ENCODE measurements around the gene PLAU. TPM values are rescaled to one million over a fixed set of nuclear protein-coding genes. Genes with fewer than 3 reads are reported as not detected.

Gene PLAU
- total and polyA plus RNA-seq, 2 donors (not counting 3 experiments of a cell fraction or from before 2014, with no cell fraction given) = 23.6 to 34.9 TPM

DNA sequence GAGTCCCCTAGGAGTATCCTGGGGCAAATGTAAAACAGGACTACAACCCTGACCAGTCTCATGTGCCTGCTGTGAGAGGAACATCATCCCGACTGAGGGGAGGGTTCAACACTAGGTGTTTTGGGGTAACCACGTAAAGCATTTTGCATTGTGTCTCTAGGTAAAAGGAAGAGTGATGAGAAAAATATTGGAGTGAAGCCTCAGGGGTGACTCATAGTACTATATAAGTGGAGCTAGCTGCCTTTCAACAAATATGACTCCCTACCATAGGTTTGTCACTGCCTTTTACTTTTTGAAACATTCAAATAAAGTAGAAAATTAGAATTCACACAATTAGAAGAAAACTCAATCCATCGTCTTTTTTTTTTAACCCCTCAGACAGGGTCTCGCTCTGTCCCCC is 34.0 kb upstream of the PLAU start:
- intact Hi-C loops (cut with micrococcal nuclease) = no loop called here

GRCh38 chr10:73877533-73878160 is 33.3 kb upstream of the PLAU start:
- CTCF ChIA-PET = interaction anchor here (0.8 to 6.5 kb wide), 7 partner anchors 12 to 102 kb away, joined by 3 to 171 read pairs (median 10); a partner anchor contains a TSS
- no peak for DNase-seq (ENCODE audit: low read depth, low spot score)
- no peaks in the 10 kb centered on the region for H3K36me3 ChIP-seq (ENCODE audit: control insufficient read depth in 2 of 2, extremely low read depth in 1 of 2, insufficient read depth in 2 of 2, low read length in 2 of 2)
- POLR2A ChIA-PET = no interaction called here
- no peak overlapping the region for H3K4me2 ChIP-seq (ENCODE audit: insufficient read depth, low read length)
- BruUV-seq (replicated peaks) = no TSS peak
- H3K79me2 ChIP-seq (ENCODE audit: control insufficient read depth, insufficient read depth, low read length) = peaks cover 6% of the 10 kb centered on the region
- no peaks in the 10 kb centered on the region for H3K9me1 ChIP-seq (replicated peaks; ENCODE audit: control insufficient read depth, extremely low read depth, insufficient read depth, low read length)
- intact Hi-C loops (cut with micrococcal nuclease) (loop anchor here (2.0 kb wide), 1 partner anchor 67 kb away; the partner anchor contains the start of gene NDST2), dilution Hi-C loops (cut with MboI; ENCODE audit: extremely low pct_ligation_motif_present, low sequenced_read_pairs) (no loop called here)
- no peaks in the 10 kb centered on the region for H3K9me3 ChIP-seq (replicated peaks; ENCODE audit: control insufficient read depth, insufficient read depth, low read length)
- H3K4me3 ChIP-seq (replicated peaks in 1 of 3; ENCODE audit: insufficient read depth in 1 of 3, low read depth in 1 of 3, low read length in 3 of 3) = no peak overlapping the region
- no peaks in the 10 kb centered on the region for H4K20me1 ChIP-seq (replicated peaks; ENCODE audit: control insufficient read depth, extremely low read depth, insufficient read depth, low read length)
- H3K9ac ChIP-seq (replicated peaks; ENCODE audit: extremely low read depth, insufficient read depth, low read length) = no peak overlapping the region
- H3K27me3 ChIP-seq (ENCODE audit: control insufficient read depth in 2 of 2, insufficient read depth in 2 of 2, low read length in 2 of 2) = no peaks in the 10 kb centered on the region
- FAIRE-seq = no peak
- no peak for TF ChIP-seq MAX (IDR thresholded peaks at IDR 0.05; ENCODE audit: insufficient read depth, insufficient read length)
- no peak for TF ChIP-seq POLR2AphosphoS5 (IDR thresholded peaks at IDR 0.05; ENCODE audit: insufficient read depth, low read depth, low read length)
- TF ChIP-seq EZH2 (IDR thresholded peaks at IDR 0.05; ENCODE audit: borderline replicate concordance, low read depth, low read length, severe bottlenecking) = no peak
- TF ChIP-seq MYC (IDR thresholded peaks at IDR 0.05; ENCODE audit: low read depth, low read length) = no peak
- TF ChIP-seq FOS (IDR thresholded peaks at IDR 0.05; ENCODE audit: borderline replicate concordance, insufficient read depth, low read length) = no peak
- TF ChIP-seq GATA2 (IDR thresholded peaks at IDR 0.05; ENCODE audit: insufficient read depth, insufficient read length, low read depth, low read length) = no peak
- TF ChIP-seq CTCF (IDR thresholded peaks at IDR 0.05; ENCODE audit: extremely low read depth in 1 of 2, insufficient read depth in 1 of 2, low read depth in 1 of 2, low read length in 2 of 2) = no peak
- TF ChIP-seq JUN (IDR thresholded peaks at IDR 0.05; ENCODE audit: borderline replicate concordance, insufficient read depth, insufficient read length, low read depth) = no peak
- TF ChIP-seq POLR2A (IDR thresholded peaks at IDR 0.05; ENCODE audit: low read depth, low read length) = no peak
- H3K4me1 ChIP-seq (ENCODE audit: control insufficient read depth, extremely low read depth, insufficient read depth, low read length) = peaks cover 9% of the 10 kb centered on the region
- H2AFZ ChIP-seq (ENCODE audit: low read depth, low read length) = no peak overlapping the region
- H3K27ac ChIP-seq (ENCODE audit: insufficient read depth, low read depth, low read length) = no peak overlapping the region

More for the DNA sequence above, 34.0 kb upstream of the PLAU start:
- H2AFZ ChIP-seq (ENCODE audit: low read depth, low read length) = no peak overlapping the region
- H3K9ac ChIP-seq (replicated peaks; ENCODE audit: extremely low read depth, insufficient read depth, low read length) = no peak overlapping the region
- H3K36me3 ChIP-seq (ENCODE audit: control insufficient read depth in 2 of 2, extremely low read depth in 1 of 2, insufficient read depth in 2 of 2, low read length in 2 of 2) = peaks cover 0 to 2% of the 10 kb centered on the region in 2 experiments
- DNase-seq (ENCODE audit: low read depth, low spot score) (no peak), FAIRE-seq (peak; percentile 42)
- peaks cover 9% of the 10 kb centered on the region for H3K4me1 ChIP-seq (ENCODE audit: control insufficient read depth, extremely low read depth, insufficient read depth, low read length)
- H3K4me2 ChIP-seq (ENCODE audit: insufficient read depth, low read length) = no peak overlapping the region
- ChIA-PET CTCF (interaction anchor here (0.8 to 6.5 kb wide), 5 partner anchors 11 to 101 kb away, joined by 3 to 171 read pairs (median 8); a partner anchor contains a TSS), POLR2A (no interaction called here)
- H3K27me3 ChIP-seq (ENCODE audit: control insufficient read depth in 2 of 2, insufficient read depth in 2 of 2, low read length in 2 of 2) = no peaks in the 10 kb centered on the region
- H3K79me2 ChIP-seq (ENCODE audit: control insufficient read depth, insufficient read depth, low read length) = peaks cover 6% of the 10 kb centered on the region
- H3K4me3 ChIP-seq (replicated peaks in 1 of 3; ENCODE audit: insufficient read depth in 1 of 3, low read depth in 1 of 3, low read length in 3 of 3) = no peak overlapping the region
- H3K27ac ChIP-seq (ENCODE audit: insufficient read depth, low read depth, low read length) = no peak overlapping the region
- H4K20me1 ChIP-seq (replicated peaks; ENCODE audit: control insufficient read depth, extremely low read depth, insufficient read depth, low read length) = no peaks in the 10 kb centered on the region
- no peaks in the 10 kb centered on the region for H3K9me3 ChIP-seq (replicated peaks; ENCODE audit: control insufficient read depth, insufficient read depth, low read length)
- BruUV-seq (replicated peaks) = no TSS peak
- H3K9me1 ChIP-seq (replicated peaks; ENCODE audit: control insufficient read depth, extremely low read depth, insufficient read depth, low read length) = no peaks in the 10 kb centered on the region
- no peak for TF ChIP-seq POLR2A (IDR thresholded peaks at IDR 0.05; ENCODE audit: low read depth, low read length)
- TF ChIP-seq FOS (IDR thresholded peaks at IDR 0.05; ENCODE audit: borderline replicate concordance, insufficient read depth, low read length) = peak; percentile 26
- dilution Hi-C loops (cut with MboI; ENCODE audit: extremely low pct_ligation_motif_present, low sequenced_read_pairs) = no loop called here
